Kidney (tissue), 14 donors: ENCODE measurements around the gene NUP98. TPM values are rescaled to one million over a fixed set of nuclear protein-coding genes. Genes with fewer than 3 reads are reported as not detected.

Experiments
- DNase-seq, 5 donors: peaks; one replicate each; pipeline ENCODE4 v3.0.0-alpha.2; 2013 to 2020
- FAIRE-seq: peaks from 2 replicates; lab custom pipeline; 2012; peaks lifted over from hg19 to GRCh38; lab: Jason Lieb, UNC
- H3K27ac ChIP-seq, 2 donors: one replicate each; pipeline ENCODE4 v1.7.0; 2013; ENCODE audit warnings: low read depth in 2 of 2, low read length in 2 of 2, inconsistent platforms in 1 of 2
- H3K27me3 ChIP-seq: one replicate; pipeline ENCODE4 v1.7.1; 2013; ENCODE audit warnings: low read length, inconsistent platforms; ENCODE audit not compliant: control insufficient read depth, insufficient read depth
- H3K36me3 ChIP-seq, 3 donors: one replicate each; pipeline versions ENCODE4 v1.7.0 to v1.7.1; 2013; ENCODE audit warnings: low read length in 3 of 3, control low read depth in 1 of 3, inconsistent platforms in 1 of 3; ENCODE audit not compliant: insufficient read depth in 3 of 3, control insufficient read depth in 2 of 3
- H3K4me1 ChIP-seq, 3 donors: one replicate each; pipeline versions ENCODE4 v1.7.0 to v1.7.1; 2013; ENCODE audit warnings: low read length in 3 of 3, inconsistent platforms in 1 of 3, low read depth in 1 of 3; ENCODE audit not compliant: control insufficient read depth in 2 of 3, insufficient read depth in 2 of 3
- H3K4me3 ChIP-seq, 3 donors: one replicate each; pipeline versions ENCODE4 v1.7.0 to v1.8.1; 2013; ENCODE audit warnings: low read length in 3 of 3, control low read depth in 1 of 3, inconsistent platforms in 1 of 3
- H3K9ac ChIP-seq, 3 donors: one replicate each; pipeline versions ENCODE4 v1.7.0 to v1.7.1; 2013; ENCODE audit warnings: low read length in 3 of 3, control low read depth in 1 of 3, inconsistent platforms in 1 of 3
- H3K9me3 ChIP-seq, 3 donors: one replicate each; pipeline versions ENCODE4 v1.7.0 to v1.7.1; 2013; ENCODE audit warnings: low read length in 3 of 3, control low read depth in 1 of 3, inconsistent platforms in 1 of 3; ENCODE audit not compliant: control insufficient read depth in 2 of 3, insufficient read depth in 1 of 3
- intact Hi-C: fragments of 100-400 bp; cut with DNase I; formaldehyde crosslinking; loops from one replicate; pipeline ENCODE4 v1.11.1; 2022
- polyA plus RNA-seq: library from polyadenylated mRNA; stranded (reverse); fragments of 350-450 nt; fragmentation: Illumina TruSeq; extraction: RNeasy Lipid Tissue Mini Kit (QIAGEN cat#74804); gene quantifications from one replicate; pipeline ENCODE4 v1.2.3, GENCODE V29; 2014; ENCODE audit warnings: low read depth, low replicate concordance; ENCODE audit not compliant: insufficient read depth
- total RNA-seq: library from RNA; stranded (reverse); fragmentation: NEBNext Ultra II Directional; extraction: Animal tissue kit (Norgen Biotek cat#: 25700); gene quantifications from one replicate; pipeline ENCODE4 v1.2.1, GENCODE V29; 2021
- TF ChIP-seq, protein P1 (sequence below): IDR thresholded peaks from 3 replicates; pipeline ENCODE4 v1.5.1; 2012; ENCODE audit warnings: mild to moderate bottlenecking, moderate library complexity, borderline replicate concordance; ENCODE audit not compliant: insufficient read depth; ENCODE audit errors: extremely low read depth
- donor health status: control.
- donor health status: control.
- donor health status: control.
- donor health status: control.
- donor health status: control.
- donor health status: DM: yes; HTN: yes; CAD: no.
- donor health status: Normal renal cell carcinoma (clear cell type).

The NUP98 gene
- total and polyA plus RNA-seq, 2 donors from 2014 or later = 23.8 to 67.6 TPM

DNA sequence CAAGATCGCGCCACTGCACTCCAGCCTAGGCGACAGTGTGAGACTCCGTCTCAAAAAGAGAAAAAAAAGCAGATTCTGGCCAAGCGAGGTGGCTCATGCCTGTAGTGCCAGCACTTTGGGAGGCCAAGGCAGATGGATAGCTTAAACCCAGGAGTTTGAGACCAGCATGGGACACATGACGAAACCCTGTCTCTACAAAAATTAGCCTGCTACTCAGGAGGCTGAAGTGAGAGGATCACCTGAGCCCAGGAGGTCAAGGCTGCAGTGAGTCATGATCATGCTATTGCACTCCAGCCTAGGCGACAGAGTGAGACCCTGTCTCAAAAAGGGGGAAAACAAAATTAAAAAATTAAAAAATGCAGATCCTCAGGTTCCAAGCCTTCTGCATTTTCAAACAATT, 25.0 kb upstream of the NUP98 start:
- Histone ChIP-seq H3K27ac (no peak overlapping the region), H3K4me3 (no peak overlapping the region), H3K36me3 (peaks cover 0 to 2% (median 0%) of the 10 kb centered on the region in 3 donors), H3K9ac (no peak overlapping the region), H3K4me1 (no peaks in the 10 kb centered on the region), H3K27me3 (no peaks in the 10 kb centered on the region), H3K9me3 (no peaks in the 10 kb centered on the region)
- FAIRE-seq = no peak
- intact Hi-C loops = no loop called here
- TF ChIP-seq, protein P1, sequence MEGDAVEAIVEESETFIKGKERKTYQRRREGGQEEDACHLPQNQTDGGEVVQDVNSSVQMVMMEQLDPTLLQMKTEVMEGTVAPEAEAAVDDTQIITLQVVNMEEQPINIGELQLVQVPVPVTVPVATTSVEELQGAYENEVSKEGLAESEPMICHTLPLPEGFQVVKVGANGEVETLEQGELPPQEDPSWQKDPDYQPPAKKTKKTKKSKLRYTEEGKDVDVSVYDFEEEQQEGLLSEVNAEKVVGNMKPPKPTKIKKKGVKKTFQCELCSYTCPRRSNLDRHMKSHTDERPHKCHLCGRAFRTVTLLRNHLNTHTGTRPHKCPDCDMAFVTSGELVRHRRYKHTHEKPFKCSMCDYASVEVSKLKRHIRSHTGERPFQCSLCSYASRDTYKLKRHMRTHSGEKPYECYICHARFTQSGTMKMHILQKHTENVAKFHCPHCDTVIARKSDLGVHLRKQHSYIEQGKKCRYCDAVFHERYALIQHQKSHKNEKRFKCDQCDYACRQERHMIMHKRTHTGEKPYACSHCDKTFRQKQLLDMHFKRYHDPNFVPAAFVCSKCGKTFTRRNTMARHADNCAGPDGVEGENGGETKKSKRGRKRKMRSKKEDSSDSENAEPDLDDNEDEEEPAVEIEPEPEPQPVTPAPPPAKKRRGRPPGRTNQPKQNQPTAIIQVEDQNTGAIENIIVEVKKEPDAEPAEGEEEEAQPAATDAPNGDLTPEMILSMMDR = no peak
- DNase-seq = no peak

- no peaks in the 10 kb centered on the region for H3K9me3 ChIP-seq
- no peak overlapping the region for H3K4me3 ChIP-seq
- H3K27me3 ChIP-seq = no peaks in the 10 kb centered on the region
- peaks cover 0 to 2% (median 0%) of the 10 kb centered on the region in 3 donors for H3K36me3 ChIP-seq
- intact Hi-C loops = no loop called here
- TF ChIP-seq, protein P1 = no peak
- no peak overlapping the region for H3K27ac ChIP-seq
- H3K4me1 ChIP-seq = no peaks in the 10 kb centered on the region
- no peak overlapping the region for H3K9ac ChIP-seq
- FAIRE-seq (no peak), DNase-seq (no peak)
Measured at GRCh38 chr11:3820971-3821370, 23.6 kb upstream of the NUP98 start.

- TF ChIP-seq, protein P1 = no peak
- H3K36me3 ChIP-seq = peaks cover 0 to 2% (median 0%) of the 10 kb centered on the region in 3 donors
- no peak for DNase-seq
- no peak for FAIRE-seq
- H3K9ac ChIP-seq = no peak overlapping the region
- intact Hi-C loops = no loop called here
- H3K4me3 ChIP-seq = no peak overlapping the region
- no peaks in the 10 kb centered on the region for H3K9me3 ChIP-seq
- no peak overlapping the region for H3K27ac ChIP-seq
- H3K4me1 ChIP-seq = no peaks in the 10 kb centered on the region
- H3K27me3 ChIP-seq = no peaks in the 10 kb centered on the region
Measured at GRCh38 chr11:3817181-3817800, 19.9 kb upstream of the NUP98 start.
